Measurements from ENCODE around the gene GIT2. TPM values are rescaled to one million over a fixed set of nuclear protein-coding genes. Genes with fewer than 3 reads are reported as not detected.

Gene GIT2
- total and polyA plus RNA-seq, 9 donors = 37.1 to 63.0 (median 45.9) TPM

DNA sequence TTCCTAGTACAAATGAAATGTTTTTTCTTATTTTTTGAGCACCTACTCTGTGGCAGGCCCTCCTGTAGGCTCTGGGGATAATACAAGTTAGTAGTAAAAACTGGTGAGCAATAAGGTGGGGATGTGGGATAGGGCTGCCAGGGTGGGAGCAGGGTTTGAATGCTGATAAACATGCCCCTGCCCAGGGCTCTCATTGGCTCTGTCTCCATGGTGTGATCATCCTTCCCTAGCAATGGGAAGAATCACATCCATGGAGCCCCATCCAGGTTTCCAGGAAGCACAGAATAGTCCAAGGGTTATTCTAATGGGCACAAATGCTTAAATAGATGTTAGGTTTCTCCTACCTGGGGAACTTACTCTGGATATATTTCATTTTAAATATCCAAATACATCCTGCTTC lies 45.5 kb downstream of the GIT2 start:
- Histone ChIP-seq H3K9me3 (replicated peaks; ENCODE audit: control insufficient read depth, low read depth, low read length) (no peaks in the 10 kb centered on the region), H3K36me3 (ENCODE audit: control insufficient read depth, insufficient read depth, low read length) (peaks cover 45% of the 10 kb centered on the region), H3K4me3 (ENCODE audit: low read length) (no peak overlapping the region), H3K27ac (ENCODE audit: low read length) (no peak overlapping the region), H3K4me1 (ENCODE audit: control insufficient read depth, insufficient read depth, low read length) (peaks cover 48% of the 10 kb centered on the region), H3K27me3 (ENCODE audit: control insufficient read depth, insufficient read depth, low read length) (no peaks in the 10 kb centered on the region)
- DNase-seq = no peak

DNA sequence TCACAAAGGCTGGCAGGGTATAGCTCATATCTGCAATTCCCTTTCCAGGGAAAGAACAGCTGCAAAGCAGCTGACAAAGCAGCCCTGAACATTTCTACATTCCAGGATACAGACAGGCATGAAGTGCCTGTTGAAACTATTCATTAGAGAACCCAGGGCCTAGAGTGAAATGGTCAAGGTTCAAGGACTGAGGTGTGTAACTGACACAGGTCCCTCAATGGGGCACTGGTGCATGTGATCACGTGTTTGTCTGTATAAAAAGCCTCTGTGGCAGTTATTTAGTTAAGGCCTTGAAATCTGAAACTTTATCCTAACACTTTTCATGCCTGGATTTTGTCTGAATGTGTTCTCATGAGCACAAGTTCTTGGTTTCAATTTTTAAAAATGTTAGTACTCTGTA lies 47.1 kb downstream of the GIT2 start:
- WGBS (ENCODE audit: insufficient coverage) = no CpG with 5 or more reads among the region's 1 CpG
- no peaks in the 10 kb centered on the region for H3K27me3 ChIP-seq (ENCODE audit: control insufficient read depth, insufficient read depth, low read length)
- DNase-seq = peak; percentile 88
- peaks cover 58% of the 10 kb centered on the region for H3K4me1 ChIP-seq (ENCODE audit: control insufficient read depth, insufficient read depth, low read length)
- no peaks in the 10 kb centered on the region for H3K9me3 ChIP-seq (replicated peaks; ENCODE audit: control insufficient read depth, low read depth, low read length)
- peaks cover 49% of the 10 kb centered on the region for H3K36me3 ChIP-seq (ENCODE audit: control insufficient read depth, insufficient read depth, low read length)
- H3K27ac ChIP-seq (ENCODE audit: low read length) = peak overlapping the region; percentile 79
- no peak overlapping the region for H3K4me3 ChIP-seq (ENCODE audit: low read length)

DNA sequence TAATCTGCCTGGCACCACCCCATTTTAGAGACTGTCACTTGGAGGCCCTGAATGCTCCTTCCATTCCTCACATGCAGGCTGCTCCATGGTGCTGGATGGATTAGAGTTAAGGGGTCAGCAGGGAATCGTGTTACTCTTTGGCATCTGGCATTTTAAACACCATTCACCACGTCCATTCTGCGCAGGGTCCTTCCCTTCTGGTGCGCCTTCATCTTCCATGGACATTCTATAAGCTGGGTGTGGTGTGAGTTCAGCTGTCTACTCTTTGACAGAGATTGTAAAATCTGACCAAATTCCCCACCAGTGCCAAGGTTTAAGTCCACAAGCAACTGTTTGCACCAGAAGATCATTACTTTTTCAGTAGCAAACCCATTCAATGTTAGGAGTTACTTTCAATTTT lies 47.8 kb downstream of the GIT2 start:
- peak; percentile 88 for DNase-seq
- H3K27me3 ChIP-seq (ENCODE audit: control insufficient read depth, insufficient read depth, low read length) = no peaks in the 10 kb centered on the region
- no peaks in the 10 kb centered on the region for H3K9me3 ChIP-seq (replicated peaks; ENCODE audit: control insufficient read depth, low read depth, low read length)
- peaks cover 61% of the 10 kb centered on the region for H3K4me1 ChIP-seq (ENCODE audit: control insufficient read depth, insufficient read depth, low read length)
- H3K36me3 ChIP-seq (ENCODE audit: control insufficient read depth, insufficient read depth, low read length) = peaks cover 47% of the 10 kb centered on the region
- H3K4me3 ChIP-seq (ENCODE audit: low read length) = no peak overlapping the region
- peak overlapping the region; percentile 79 for H3K27ac ChIP-seq (ENCODE audit: low read length)
- no CpG with 5 or more reads among the region's 4 CpGs for WGBS (ENCODE audit: insufficient coverage)

DNA sequence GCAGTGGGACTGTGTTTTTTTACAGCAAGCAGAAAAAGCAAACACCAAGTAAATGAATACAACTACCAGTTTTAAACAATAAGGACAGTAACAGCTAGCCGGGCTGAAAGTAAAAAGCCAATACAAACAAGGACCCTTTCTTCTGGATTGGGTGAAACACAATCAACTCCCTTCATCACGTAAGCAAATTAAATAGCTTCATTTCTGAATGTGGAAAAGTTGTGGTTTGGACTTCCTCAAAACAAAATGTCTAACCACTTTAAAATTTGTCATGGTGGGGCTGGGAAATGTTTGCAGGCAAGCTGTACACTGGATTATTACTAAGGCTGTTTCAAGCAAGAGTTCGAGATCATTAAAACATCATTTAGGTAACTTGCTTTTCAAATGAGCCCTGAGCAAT lies 48.6 kb downstream of the GIT2 start:
- no peak overlapping the region for H3K4me3 ChIP-seq (ENCODE audit: low read length)
- H3K27ac ChIP-seq (ENCODE audit: low read length) = peak overlapping the region; percentile 57
- H3K36me3 ChIP-seq (ENCODE audit: control insufficient read depth, insufficient read depth, low read length) = peaks cover 39% of the 10 kb centered on the region
- peaks cover 57% of the 10 kb centered on the region for H3K4me1 ChIP-seq (ENCODE audit: control insufficient read depth, insufficient read depth, low read length)
- no peaks in the 10 kb centered on the region for H3K27me3 ChIP-seq (ENCODE audit: control insufficient read depth, insufficient read depth, low read length)
- H3K9me3 ChIP-seq (replicated peaks; ENCODE audit: control insufficient read depth, low read depth, low read length) = no peaks in the 10 kb centered on the region
- no CpG with 5 or more reads among the region's 3 CpGs for WGBS (ENCODE audit: insufficient coverage)
- DNase-seq = no peak

DNA sequence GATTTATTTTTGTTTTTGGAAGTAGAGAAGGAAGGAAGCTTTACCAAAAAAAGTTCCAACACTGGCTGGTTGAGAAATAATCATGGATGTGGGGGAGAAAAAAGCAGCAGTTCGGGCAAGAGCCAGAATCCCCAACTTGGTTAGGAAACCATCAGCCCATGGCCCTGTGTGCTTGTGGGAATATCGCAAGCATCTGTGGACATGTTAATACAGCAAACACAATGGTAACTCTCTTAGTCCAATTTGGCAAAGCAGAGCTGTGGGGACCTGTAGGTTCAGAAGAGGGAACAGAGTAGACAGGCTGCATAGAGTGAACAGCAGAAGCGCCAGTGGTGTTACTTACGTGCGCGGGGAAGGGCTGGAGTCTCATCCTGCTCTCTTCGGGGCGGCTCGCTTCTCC lies 49.3 kb downstream of the GIT2 start:
- WGBS (ENCODE audit: insufficient coverage) = 92% methylated on average over 7 of the region's 9 CpGs
- peak overlapping the region; percentile 57 for H3K27ac ChIP-seq (ENCODE audit: low read length)

DNA sequence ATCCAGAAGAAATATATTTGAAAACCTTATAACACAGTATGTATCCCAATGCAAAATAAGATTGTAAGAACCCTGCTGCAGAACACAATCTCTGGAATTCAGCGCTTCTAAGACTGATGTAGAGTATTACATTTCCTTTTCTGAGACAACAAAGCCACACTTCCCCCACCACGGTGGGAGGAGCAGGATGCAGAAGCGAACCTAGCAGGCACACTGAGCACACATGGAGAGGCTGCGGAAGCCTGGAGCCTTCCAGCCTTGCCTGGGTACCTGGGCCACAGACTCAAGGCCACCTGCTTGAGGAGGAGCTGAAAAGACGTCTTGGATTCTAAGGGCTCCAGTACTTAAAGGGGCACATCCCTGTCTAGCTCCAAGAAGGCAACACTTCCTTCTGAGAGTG lies 49.7 kb downstream of the GIT2 start:
- peak; percentile 45 for DNase-seq
- Histone ChIP-seq H3K27me3 (ENCODE audit: control insufficient read depth, insufficient read depth, low read length) (no peaks in the 10 kb centered on the region), H3K27ac (ENCODE audit: low read length) (peak overlapping the region; percentile 59), H3K4me1 (ENCODE audit: control insufficient read depth, insufficient read depth, low read length) (peaks cover 47% of the 10 kb centered on the region), H3K36me3 (ENCODE audit: control insufficient read depth, insufficient read depth, low read length) (peaks cover 29% of the 10 kb centered on the region), H3K9me3 (replicated peaks; ENCODE audit: control insufficient read depth, low read depth, low read length) (no peaks in the 10 kb centered on the region), H3K4me3 (ENCODE audit: low read length) (no peak overlapping the region)
- WGBS (ENCODE audit: insufficient coverage) = 21% methylated on average over 3 of the region's 5 CpGs

More for the DNA sequence above, 49.3 kb downstream of the GIT2 start:
- Histone ChIP-seq H3K4me1 (ENCODE audit: control insufficient read depth, insufficient read depth, low read length) (peaks cover 51% of the 10 kb centered on the region), H3K9me3 (replicated peaks; ENCODE audit: control insufficient read depth, low read depth, low read length) (no peaks in the 10 kb centered on the region), H3K27me3 (ENCODE audit: control insufficient read depth, insufficient read depth, low read length) (no peaks in the 10 kb centered on the region), H3K4me3 (ENCODE audit: low read length) (no peak overlapping the region), H3K36me3 (ENCODE audit: control insufficient read depth, insufficient read depth, low read length) (peaks cover 33% of the 10 kb centered on the region)
- DNase-seq = no peak

DNA sequence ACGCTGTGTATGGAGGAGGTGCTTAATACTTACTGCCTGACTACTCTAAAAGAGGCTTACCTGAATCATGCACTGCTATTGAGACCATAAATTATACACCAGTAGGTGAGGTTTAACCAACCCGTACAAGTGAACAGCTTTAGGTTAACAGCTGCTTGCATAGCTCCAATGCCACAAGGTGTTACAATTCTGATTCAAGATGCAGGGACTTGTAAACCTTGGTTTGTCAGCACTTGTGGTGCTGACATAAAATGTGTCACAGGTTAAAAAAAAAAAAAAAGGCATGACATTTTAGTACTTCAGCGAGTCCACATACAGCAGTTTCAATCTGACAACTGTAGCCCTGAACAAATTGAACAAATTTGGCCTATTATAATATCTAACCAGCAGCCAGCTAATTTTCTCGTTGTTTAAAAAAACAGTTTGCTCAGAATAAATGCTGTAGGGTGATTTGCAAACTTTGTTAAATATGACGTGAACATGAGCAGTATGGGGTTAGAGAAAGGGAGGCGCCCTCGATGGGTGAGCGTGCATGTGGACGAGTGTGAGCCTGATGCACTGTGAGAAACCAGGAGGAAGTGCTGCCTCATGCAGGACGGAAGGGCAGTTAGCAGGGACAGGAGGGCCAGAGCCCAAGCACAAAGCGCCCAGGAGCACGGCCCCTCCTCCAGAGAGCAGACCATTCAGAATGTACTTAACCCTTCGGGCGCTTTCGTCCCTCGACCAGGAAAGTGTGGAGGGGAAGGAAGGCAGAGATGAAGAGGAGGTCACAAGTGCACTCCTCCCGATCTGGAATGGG lies 51.4 kb downstream of the GIT2 start:
- Histone ChIP-seq H3K4me3 (ENCODE audit: low read length) (no peak overlapping the region), H3K4me1 (ENCODE audit: control insufficient read depth, insufficient read depth, low read length) (peaks cover 34% of the 10 kb centered on the region), H3K9me3 (replicated peaks; ENCODE audit: control insufficient read depth, low read depth, low read length) (no peaks in the 10 kb centered on the region), H3K27ac (ENCODE audit: low read length) (peak overlapping the region; percentile 38), H3K27me3 (ENCODE audit: control insufficient read depth, insufficient read depth, low read length) (no peaks in the 10 kb centered on the region), H3K36me3 (ENCODE audit: control insufficient read depth, insufficient read depth, low read length) (peaks cover 30% of the 10 kb centered on the region)
- WGBS (ENCODE audit: insufficient coverage) = 9% methylated on average over 8 of the region's 17 CpGs
- DNase-seq = peak; percentile 60

DNA sequence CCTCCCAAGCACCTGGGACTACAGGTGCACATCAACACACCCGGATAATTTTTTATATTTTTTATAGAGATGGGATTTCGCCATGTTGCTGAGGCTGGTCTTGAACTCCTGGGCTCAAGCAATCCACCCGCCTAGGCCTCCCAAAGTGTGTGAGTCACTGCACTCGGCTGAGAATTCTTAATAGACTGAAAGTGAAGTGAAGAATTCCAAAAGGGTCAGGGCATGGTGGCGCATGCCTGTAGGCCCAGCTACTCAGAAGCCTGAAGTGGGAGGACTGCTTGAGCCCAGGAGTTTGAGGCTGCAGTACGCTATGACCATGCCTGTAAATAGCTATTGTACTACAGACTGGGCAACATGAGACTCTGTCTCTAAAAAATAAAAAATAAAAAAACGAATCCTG lies 52.4 kb downstream of the GIT2 start:
- H3K36me3 ChIP-seq (ENCODE audit: control insufficient read depth, insufficient read depth, low read length) = peaks cover 39% of the 10 kb centered on the region
- H3K27ac ChIP-seq (ENCODE audit: low read length) = no peak overlapping the region
- H3K9me3 ChIP-seq (replicated peaks; ENCODE audit: control insufficient read depth, low read depth, low read length) = no peaks in the 10 kb centered on the region
- no peak for DNase-seq
- no peaks in the 10 kb centered on the region for H3K27me3 ChIP-seq (ENCODE audit: control insufficient read depth, insufficient read depth, low read length)
- H3K4me3 ChIP-seq (ENCODE audit: low read length) = no peak overlapping the region
- 94% methylated on average over 3 of the region's 7 CpGs for WGBS (ENCODE audit: insufficient coverage)
- H3K4me1 ChIP-seq (ENCODE audit: control insufficient read depth, insufficient read depth, low read length) = peaks cover 33% of the 10 kb centered on the region

DNA sequence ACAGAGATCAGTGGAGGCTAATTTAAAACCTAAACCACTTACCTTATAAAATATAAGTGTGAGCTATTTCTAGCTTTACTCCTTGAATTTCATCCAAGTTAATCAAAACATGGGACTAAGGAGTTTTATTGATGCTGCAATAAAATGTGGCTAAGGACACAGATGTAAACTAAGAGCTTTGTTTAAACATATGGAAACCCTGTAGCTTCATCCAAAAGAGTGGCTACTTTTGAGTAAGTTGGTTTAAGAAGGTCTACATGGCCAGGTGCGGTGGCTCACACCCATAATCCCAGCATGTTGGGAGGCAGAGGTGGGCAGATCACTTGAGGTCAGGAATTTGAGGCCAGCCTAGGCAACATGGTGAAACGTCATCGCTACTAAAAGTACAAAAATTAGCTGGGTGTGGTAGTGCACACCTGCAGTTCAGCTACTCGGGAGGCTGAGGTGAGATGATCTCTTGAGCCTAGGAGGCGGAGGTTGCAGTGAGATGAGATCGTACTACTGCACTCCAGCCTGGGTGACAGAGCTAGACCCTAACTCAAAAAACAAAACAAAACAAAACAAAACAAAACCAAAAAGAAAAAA lies 55.7 kb downstream of the GIT2 start:
- Histone ChIP-seq H3K9me3 (replicated peaks; ENCODE audit: control insufficient read depth, low read depth, low read length) (no peaks in the 10 kb centered on the region), H3K27ac (ENCODE audit: low read length) (no peak overlapping the region), H3K36me3 (ENCODE audit: control insufficient read depth, insufficient read depth, low read length) (peaks cover 57% of the 10 kb centered on the region), H3K4me3 (ENCODE audit: low read length) (no peak overlapping the region), H3K4me1 (ENCODE audit: control insufficient read depth, insufficient read depth, low read length) (peaks cover 13% of the 10 kb centered on the region), H3K27me3 (ENCODE audit: control insufficient read depth, insufficient read depth, low read length) (no peaks in the 10 kb centered on the region)
- WGBS (ENCODE audit: insufficient coverage) = 87% methylated on average over 3 of the region's 6 CpGs
- no peak for DNase-seq

DNA sequence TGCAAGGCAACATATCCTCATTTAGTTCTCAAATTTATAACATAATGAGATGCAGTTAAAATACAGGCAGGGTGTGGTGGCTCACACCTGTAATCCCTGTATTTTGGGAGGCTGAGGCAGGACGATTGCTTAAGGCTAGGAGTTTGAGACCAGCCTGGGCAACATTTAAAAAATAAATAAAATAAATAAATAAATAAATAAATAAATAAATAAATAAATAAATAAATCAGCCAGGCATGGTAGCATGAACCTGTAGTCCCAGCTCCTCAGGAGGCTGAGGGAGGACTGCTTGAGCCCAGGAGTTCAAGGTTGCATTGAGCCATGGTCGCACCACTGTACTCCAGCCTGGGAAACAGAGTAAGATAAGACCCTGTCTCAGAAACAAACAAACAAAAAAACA lies 56.7 kb downstream of the GIT2 start:
- 80% methylated on average over 1 of the region's 2 CpGs for WGBS (ENCODE audit: insufficient coverage)
- Histone ChIP-seq H3K9me3 (replicated peaks; ENCODE audit: control insufficient read depth, low read depth, low read length) (no peaks in the 10 kb centered on the region), H3K36me3 (ENCODE audit: control insufficient read depth, insufficient read depth, low read length) (peaks cover 52% of the 10 kb centered on the region)

More for the DNA sequence above, 56.7 kb downstream of the GIT2 start:
- Histone ChIP-seq H3K4me3 (ENCODE audit: low read length) (no peak overlapping the region), H3K4me1 (ENCODE audit: control insufficient read depth, insufficient read depth, low read length) (peaks cover 7% of the 10 kb centered on the region), H3K27ac (ENCODE audit: low read length) (no peak overlapping the region), H3K27me3 (ENCODE audit: control insufficient read depth, insufficient read depth, low read length) (no peaks in the 10 kb centered on the region)
- no peak for DNase-seq
